NCI-H345 (cell line): ENCODE measurements around the gene S100P.

Experiments
- DNase-seq: peaks from one replicate; lab custom pipeline; 2025; lab: John Stamatoyannopoulos, UW

Gene S100P

GRCh38 chr4:6673191-6673659, 20.5 kb upstream of the S100P start:
- DNase-seq, result peak; percentile 44

- peak; percentile 93 for DNase-seq
These were observed 19.8 kb upstream of the S100P start for GRCh38 chr4:6673660-6674499.

- DNase-seq, result peak; percentile 34
These were observed 19.1 kb upstream of the S100P start for GRCh38 chr4:6674500-6675149.

GRCh38 chr4:6676722-6677558, 16.7 kb upstream of the S100P start:
- no peak for DNase-seq

GRCh38 chr4:6680372-6681034, 13.2 kb upstream of the S100P start:
- no peak for DNase-seq

- DNase-seq, result no peak
These were observed 12.5 kb upstream of the S100P start for GRCh38 chr4:6681191-6681590.

- DNase-seq, result no peak
These were observed 10.7 kb upstream of the S100P start for GRCh38 chr4:6682862-6683590.

GRCh38 chr4:6684656-6685055, 9.0 kb upstream of the S100P start:
- no peak for DNase-seq

- DNase-seq, result no peak
These were observed 7.4 kb upstream of the S100P start for GRCh38 chr4:6686104-6686787.

- DNase-seq, result peak; percentile 65
These were observed 5.5 kb upstream of the S100P start for GRCh38 chr4:6687947-6688878.

- DNase-seq, result no peak
These were observed 4.7 kb upstream of the S100P start for GRCh38 chr4:6688879-6689505.

GRCh38 chr4:6689506-6689960, 4.1 kb upstream of the S100P start:
- DNase-seq, result no peak

GRCh38 chr4:6692379-6692778, 1.3 kb upstream of the S100P start:
- no peak for DNase-seq

GRCh38 chr4:6692806-6693205, 872 bp upstream of the S100P start:
- no peak for DNase-seq

GRCh38 chr4:6694177-6694901, 661 bp downstream of the S100P start:
- DNase-seq, result no peak

GRCh38 chr4:6695660-6696610, 2.3 kb downstream of the S100P start:
- DNase-seq, result no peak

- DNase-seq, result no peak
These were observed 2.9 kb downstream of the S100P start for GRCh38 chr4:6696611-6697010.
